ENCODE results near the gene GPRC5B. TPM values are rescaled to one million over a fixed set of nuclear protein-coding genes. Genes with fewer than 3 reads are reported as not detected.

The GPRC5B gene
- total RNA-seq, 1 experiment from 2014 or later: 137 TPM

DNA sequence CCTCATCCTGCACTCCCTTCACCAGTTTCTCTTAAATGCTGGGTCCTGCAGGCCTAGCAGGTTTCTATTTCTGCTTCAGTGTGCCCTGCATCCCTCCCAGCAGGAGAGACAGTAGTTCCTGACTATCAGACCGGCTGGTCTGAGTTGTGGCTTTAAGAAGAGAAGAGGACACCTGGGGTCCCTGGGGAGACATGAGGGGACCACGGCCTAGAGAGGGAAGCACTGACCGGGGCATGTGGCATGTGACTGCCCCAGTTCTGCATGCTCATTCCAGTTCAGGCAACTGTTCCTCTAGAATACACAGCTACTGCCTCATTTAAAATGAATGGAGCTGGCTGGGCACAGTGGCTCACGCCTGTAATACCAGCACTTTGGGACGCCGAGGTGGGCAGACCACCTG is 61.3 kb downstream of the GPRC5B start:
- H3K9me3 ChIP-seq (ENCODE audit: control insufficient read depth, low read depth, low read length): no peaks in the 10 kb centered on the region
- TF ChIP-seq, protein P1, sequence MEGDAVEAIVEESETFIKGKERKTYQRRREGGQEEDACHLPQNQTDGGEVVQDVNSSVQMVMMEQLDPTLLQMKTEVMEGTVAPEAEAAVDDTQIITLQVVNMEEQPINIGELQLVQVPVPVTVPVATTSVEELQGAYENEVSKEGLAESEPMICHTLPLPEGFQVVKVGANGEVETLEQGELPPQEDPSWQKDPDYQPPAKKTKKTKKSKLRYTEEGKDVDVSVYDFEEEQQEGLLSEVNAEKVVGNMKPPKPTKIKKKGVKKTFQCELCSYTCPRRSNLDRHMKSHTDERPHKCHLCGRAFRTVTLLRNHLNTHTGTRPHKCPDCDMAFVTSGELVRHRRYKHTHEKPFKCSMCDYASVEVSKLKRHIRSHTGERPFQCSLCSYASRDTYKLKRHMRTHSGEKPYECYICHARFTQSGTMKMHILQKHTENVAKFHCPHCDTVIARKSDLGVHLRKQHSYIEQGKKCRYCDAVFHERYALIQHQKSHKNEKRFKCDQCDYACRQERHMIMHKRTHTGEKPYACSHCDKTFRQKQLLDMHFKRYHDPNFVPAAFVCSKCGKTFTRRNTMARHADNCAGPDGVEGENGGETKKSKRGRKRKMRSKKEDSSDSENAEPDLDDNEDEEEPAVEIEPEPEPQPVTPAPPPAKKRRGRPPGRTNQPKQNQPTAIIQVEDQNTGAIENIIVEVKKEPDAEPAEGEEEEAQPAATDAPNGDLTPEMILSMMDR (conservative IDR thresholded peaks at IDR 0.05): no peak
- WGBS (ENCODE audit: extremely low coverage, insufficient read length, low lambda C conversion rate): no CpG with 5 or more reads among the region's 6 CpGs

More for the DNA sequence above, 61.3 kb downstream of the GPRC5B start:
- Histone ChIP-seq H3K18ac (ENCODE audit: insufficient read length, low read depth, low read length) (no peak overlapping the region), H4K91ac (ENCODE audit: insufficient read length, low read depth, low read length) (no peak overlapping the region), H2AK5ac (ENCODE audit: insufficient read length, low read length) (no peak overlapping the region), H2BK12ac (ENCODE audit: insufficient read length, low read depth, low read length) (no peak overlapping the region), H2BK120ac (ENCODE audit: low read depth, low read length, poor library complexity, severe bottlenecking) (no peak overlapping the region), H3K14ac (ENCODE audit: insufficient read depth, low read length) (no peak overlapping the region), H3K79me2 (ENCODE audit: insufficient read depth, low read length) (no peaks in the 10 kb centered on the region), H3K27ac (ENCODE audit: insufficient read length, low read depth, low read length) (no peak overlapping the region), H3K9ac (ENCODE audit: extremely low read depth, insufficient read length, low read length) (no peak overlapping the region), H3K27me3 (ENCODE audit: insufficient read depth, low read length) (no peaks in the 10 kb centered on the region), H3K23ac (ENCODE audit: insufficient read length, low read depth, low read length) (no peak overlapping the region), H3K56ac (ENCODE audit: insufficient read length, low read depth, low read length) (no peak overlapping the region), H3T11ph (ENCODE audit: low read length) (no peak overlapping the region), H2BK5ac (ENCODE audit: insufficient read length, low read length) (no peak overlapping the region), H3K4ac (ENCODE audit: low read depth, low read length) (no peak overlapping the region), H2BK15ac (ENCODE audit: low read depth, low read length) (no peak overlapping the region), H4K5ac (ENCODE audit: insufficient read length, low read depth, low read length) (no peak overlapping the region), H2BK20ac (ENCODE audit: low read depth, low read length, poor library complexity, severe bottlenecking) (no peak overlapping the region), H4K20me1 (ENCODE audit: control insufficient read depth, insufficient read depth, insufficient read length) (no peaks in the 10 kb centered on the region), H3K79me1 (ENCODE audit: insufficient read depth, low read depth, low read length, poor library complexity, severe bottlenecking) (no peaks in the 10 kb centered on the region), H2AFZ (ENCODE audit: low read length) (no peak overlapping the region), H4K8ac (replicated peaks; ENCODE audit: insufficient read length, low read depth, low read length) (no peak overlapping the region), H3K4me1 (ENCODE audit: insufficient read depth, low read length) (no peaks in the 10 kb centered on the region), H3K4me2 (ENCODE audit: insufficient read depth, insufficient read length, low read length) (no peak overlapping the region), H3K23me2 (ENCODE audit: insufficient read length, low read depth, low read length, poor library complexity, severe bottlenecking) (no peaks in the 10 kb centered on the region)
- no peaks in the 10 kb centered on the region for H3K9me3 Mint-ChIP-seq
- H3K4me3 Mint-ChIP-seq: no peak overlapping the region
- peaks cover 0 to 6% of the 10 kb centered on the region in 2 experiments; a peak in 1 of 4 replicates for H3K4me1 Mint-ChIP-seq
- no peaks in the 10 kb centered on the region for H3K27me3 Mint-ChIP-seq (ENCODE audit: low read depth)
- peaks cover 0 to 2% (median 0%) of the 10 kb centered on the region in 3 experiments; a peak in 1 of 7 replicates for H3K36me3 Mint-ChIP-seq (ENCODE audit: insufficient read depth in 1 of 3, low read depth in 3 of 3)
- no peak overlapping the region for H3K27ac Mint-ChIP-seq
- no peak for DNase-seq

Measured in H9 (cell line).